K562 (cell line): ENCODE results near the gene IFI27L1.

ENCODE experiments used
- BRD4 ChIP-seq: fragments of 200-600 bp; sonication (generic); IDR thresholded peaks from 2 replicates; pipeline ENCODE4 v1.6.1; 2017; ENCODE audit warnings: inconsistent platforms
- CBX5 ChIP-seq: IDR thresholded peaks from 2 replicates; pipeline ENCODE4 v1.6.1; 2014; ENCODE audit warnings: low read depth, borderline replicate concordance
- CC2D1A ChIP-seq: fragments of 450-650 bp; IDR thresholded peaks from 2 replicates; pipeline ENCODE4 v1.6.1; 2017; ENCODE audit warnings: mild to moderate bottlenecking
- FOXM1 ChIP-seq, 2 experiments: fragments of 450-650 bp in 1 of 2; sonication (generic) in 1 of 2; formaldehyde crosslinking in 1 of 2; IDR thresholded peaks; 2 replicates each; pipeline versions ENCODE4 v1.6.1 to v1.9.0; 2017 to 2022; ENCODE audit warnings: low read depth in 2 of 2, mild to moderate bottlenecking in 2 of 2, missing genetic modification reagents in 1 of 2, moderate library complexity in 1 of 2
- NR3C1 ChIP-seq: sonication (generic); formaldehyde crosslinking; IDR thresholded peaks from 2 replicates; pipeline ENCODE4 v1.8.1; 2022; ENCODE audit warnings: missing genetic modification reagents
- POLR2AphosphoS5 ChIP-seq: IDR thresholded peaks from 2 replicates; pipeline ENCODE4 v1.6.1; 2011; ENCODE audit warnings: mild to moderate bottlenecking, low read depth, low read length, moderate library complexity; ENCODE audit not compliant: control insufficient read depth, insufficient read depth
- SP1 ChIP-seq: sonication (generic); formaldehyde crosslinking; IDR thresholded peaks from 2 replicates; pipeline ENCODE4 v1.8.1; 2022; ENCODE audit warnings: mild to moderate bottlenecking, missing genetic modification reagents
- ZZZ3 ChIP-seq: fragments of 450-650 bp; IDR thresholded peaks from 2 replicates; pipeline ENCODE4 v1.6.1; 2016; ENCODE audit warnings: antibody characterized with exemption, mild to moderate bottlenecking, moderate library complexity
- TF ChIP-seq, protein P1 (sequence below), 3 experiments: IDR thresholded peaks in 2 of 3; conservative IDR thresholded peaks in 1 of 3; 2 replicates each; pipeline ENCODE4 v1.5.1; 2011 to 2012; ENCODE audit warnings: low read length in 3 of 3, mild to moderate bottlenecking in 3 of 3, control low read depth in 2 of 3, improper control_type of control experiment in 1 of 3, inconsistent platforms in 1 of 3, low read depth in 1 of 3, mixed read lengths in 1 of 3, moderate library complexity in 1 of 3; ENCODE audit not compliant: insufficient read depth in 2 of 3

DNA sequence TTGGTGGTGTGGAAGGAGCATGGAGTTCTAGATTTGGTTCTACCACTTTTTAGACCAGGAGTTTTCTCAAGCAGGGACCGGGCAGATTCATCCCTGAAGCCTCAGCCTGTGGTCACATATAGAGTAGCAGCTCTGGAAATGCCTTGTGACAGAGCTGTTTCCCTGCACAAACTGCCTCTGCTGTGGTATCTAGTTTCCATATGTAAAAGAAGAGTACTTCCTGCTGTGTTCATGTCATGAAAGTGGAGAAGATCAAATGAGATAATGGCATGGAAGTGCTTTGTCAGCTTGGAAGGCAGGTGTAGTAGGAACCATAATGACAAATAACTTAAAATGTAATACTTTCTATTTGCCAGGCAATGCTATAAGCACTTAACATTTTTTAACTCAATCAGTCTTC, 28.9 kb upstream of the IFI27L1 start:
- TF ChIP-seq NR3C1 (CRISPR knock-in tag), result no peak
- TF ChIP-seq FOXM1 (IDR thresholded peaks at IDR 0.05; ENCODE audit: low read depth), result no peak
- TF ChIP-seq FOXM1 (CRISPR knock-in tag; IDR thresholded peaks at IDR 0.05; ENCODE audit: low read depth), result no peak
- TF ChIP-seq CBX5, result no peak
- no peak for TF ChIP-seq CC2D1A
- TF ChIP-seq BRD4, result no peak
- TF ChIP-seq SP1 (CRISPR knock-in tag), result no peak
- TF ChIP-seq, protein P1, sequence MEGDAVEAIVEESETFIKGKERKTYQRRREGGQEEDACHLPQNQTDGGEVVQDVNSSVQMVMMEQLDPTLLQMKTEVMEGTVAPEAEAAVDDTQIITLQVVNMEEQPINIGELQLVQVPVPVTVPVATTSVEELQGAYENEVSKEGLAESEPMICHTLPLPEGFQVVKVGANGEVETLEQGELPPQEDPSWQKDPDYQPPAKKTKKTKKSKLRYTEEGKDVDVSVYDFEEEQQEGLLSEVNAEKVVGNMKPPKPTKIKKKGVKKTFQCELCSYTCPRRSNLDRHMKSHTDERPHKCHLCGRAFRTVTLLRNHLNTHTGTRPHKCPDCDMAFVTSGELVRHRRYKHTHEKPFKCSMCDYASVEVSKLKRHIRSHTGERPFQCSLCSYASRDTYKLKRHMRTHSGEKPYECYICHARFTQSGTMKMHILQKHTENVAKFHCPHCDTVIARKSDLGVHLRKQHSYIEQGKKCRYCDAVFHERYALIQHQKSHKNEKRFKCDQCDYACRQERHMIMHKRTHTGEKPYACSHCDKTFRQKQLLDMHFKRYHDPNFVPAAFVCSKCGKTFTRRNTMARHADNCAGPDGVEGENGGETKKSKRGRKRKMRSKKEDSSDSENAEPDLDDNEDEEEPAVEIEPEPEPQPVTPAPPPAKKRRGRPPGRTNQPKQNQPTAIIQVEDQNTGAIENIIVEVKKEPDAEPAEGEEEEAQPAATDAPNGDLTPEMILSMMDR (IDR thresholded peaks at IDR 0.05 in 2 of 3, conservative IDR thresholded peaks at IDR 0.05 in 1 of 3; ENCODE audit: insufficient read depth in 2 of 3, low read depth in 1 of 3, low read length in 3 of 3), result no peak
- TF ChIP-seq POLR2AphosphoS5, result no peak
- TF ChIP-seq ZZZ3, result no peak
